ENCODE data around the gene GBP7.

Gene GBP7

GRCh38 chr1:89085781-89086180 lies 90.0 kb downstream of the GBP7 start:
- no peaks in the 10 kb centered on the region for H3K9me3 ChIP-seq (ENCODE audit: control insufficient read depth, low read length)
- no peak overlapping the region for H2AFZ ChIP-seq
- H3K9ac ChIP-seq = no peak overlapping the region
- H3K27ac ChIP-seq = no peak overlapping the region
- no peaks in the 10 kb centered on the region for H3K36me3 ChIP-seq (ENCODE audit: control insufficient read depth, insufficient read depth, low read length)
- TF ChIP-seq CTCF (IDR thresholded peaks at IDR 0.05) = peak; percentile 68
- no peaks in the 10 kb centered on the region for H3K27me3 ChIP-seq (ENCODE audit: control insufficient read depth, insufficient read depth, low read length)
- no peaks in the 10 kb centered on the region for H3K79me2 ChIP-seq
- H3K4me1 ChIP-seq = no peaks in the 10 kb centered on the region
- no peak overlapping the region for H3K4me2 ChIP-seq (ENCODE audit: low read length)
- H3K4me3 ChIP-seq (ENCODE audit: low read depth, low read length) = no peak overlapping the region

Data from parathyroid adenoma (tissue), 2 donors.